ENCODE data around the gene STRIP2.

The STRIP2 gene

DNA sequence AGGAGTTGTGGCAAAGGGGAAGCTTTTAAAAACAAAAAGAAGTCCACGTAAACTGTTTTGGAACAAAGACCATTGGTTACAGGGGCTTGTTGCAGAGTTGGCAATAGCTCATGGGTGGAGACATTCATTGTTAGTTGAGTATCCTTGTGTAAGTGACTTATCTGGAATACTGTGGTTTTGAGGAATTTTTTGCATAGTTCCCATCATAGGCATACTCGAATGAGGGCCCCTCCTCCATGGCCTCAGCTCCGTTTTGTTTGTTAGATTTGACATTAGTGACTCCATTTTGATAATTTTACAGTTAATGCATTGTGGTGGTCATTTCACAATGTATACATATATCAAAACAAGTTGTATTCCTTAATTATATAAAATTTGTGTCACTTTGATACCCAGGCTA, 55.3 kb downstream of the STRIP2 start:
- in situ Hi-C loops (cut with MboI; ENCODE audit: low sequenced_read_pairs), result no loop called here

DNA sequence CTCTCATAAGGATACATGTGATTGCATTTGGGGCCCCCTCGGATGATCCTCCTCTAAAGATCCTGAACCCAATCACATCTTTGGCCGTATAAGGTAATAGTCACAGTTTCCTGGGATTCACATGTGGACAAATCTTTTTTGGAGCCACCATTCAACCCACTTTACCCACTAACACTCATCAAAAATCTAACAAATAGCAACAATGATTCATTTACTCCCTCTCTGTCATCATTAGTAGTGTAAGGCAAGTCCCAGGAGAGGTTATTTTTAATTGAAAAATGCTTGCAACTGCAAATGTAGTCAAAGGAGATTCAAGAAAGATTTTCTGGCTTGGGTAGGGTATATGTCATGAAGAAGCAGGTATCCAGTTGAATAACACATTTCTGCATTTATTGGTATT, 58.2 kb downstream of the STRIP2 start:
- in situ Hi-C loops (cut with MboI; ENCODE audit: low sequenced_read_pairs), result no loop called here

GRCh38 chr7:129493555-129493954, 59.3 kb downstream of the STRIP2 start:
- in situ Hi-C loops (cut with MboI; ENCODE audit: low sequenced_read_pairs), result no loop called here

DNA sequence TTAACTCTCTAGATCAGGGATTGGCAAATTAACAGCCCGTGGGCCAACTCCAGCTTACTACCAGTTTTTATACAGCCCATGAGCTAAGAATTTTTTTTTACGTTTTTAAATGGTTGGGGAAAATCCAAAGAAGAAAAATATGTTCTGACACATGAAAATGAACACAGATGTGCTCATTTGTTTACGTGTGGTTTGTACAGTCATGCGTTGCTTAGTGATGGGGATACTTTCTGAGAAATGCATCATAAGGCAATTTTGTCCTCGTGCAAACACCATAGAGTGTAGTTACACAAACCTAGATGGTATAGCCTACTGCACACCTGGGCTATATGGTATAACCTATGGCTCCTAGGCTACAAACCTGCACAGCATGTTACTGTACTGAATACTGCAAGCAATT, 59.8 kb downstream of the STRIP2 start:
- in situ Hi-C loops (cut with MboI; ENCODE audit: low sequenced_read_pairs), result no loop called here

GRCh38 chr7:129495987-129496386, 61.8 kb downstream of the STRIP2 start:
- in situ Hi-C loops (cut with MboI; ENCODE audit: low sequenced_read_pairs), result no loop called here

DNA sequence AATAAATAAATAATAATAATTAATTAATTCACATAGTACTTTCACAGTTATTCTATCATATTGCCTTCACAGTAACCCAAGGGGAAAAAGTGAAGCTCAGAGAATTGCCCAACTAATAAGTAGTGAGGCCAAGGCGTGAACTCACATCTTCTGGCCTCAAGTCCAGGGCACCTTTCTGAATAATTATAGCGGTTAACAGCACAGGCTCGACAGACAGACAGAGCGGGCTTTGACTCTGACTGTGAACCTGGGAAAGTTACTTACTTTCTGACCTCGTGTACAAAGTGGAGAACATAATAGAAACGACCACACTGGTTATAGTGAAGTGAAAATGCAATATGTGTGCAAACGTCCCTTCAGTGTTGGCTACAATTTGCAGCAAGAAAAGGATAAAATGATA, 62.4 kb downstream of the STRIP2 start:
- in situ Hi-C loops (cut with MboI; ENCODE audit: low sequenced_read_pairs), result no loop called here

- in situ Hi-C loops (cut with MboI; ENCODE audit: low sequenced_read_pairs), result no loop called here
Observed at GRCh38 chr7:129497156-129497555, 62.9 kb downstream of the STRIP2 start.

- in situ Hi-C loops (cut with MboI; ENCODE audit: low sequenced_read_pairs), result no loop called here
Observed at GRCh38 chr7:129498021-129498420, 63.8 kb downstream of the STRIP2 start.

- in situ Hi-C loops (cut with MboI; ENCODE audit: low sequenced_read_pairs), result no loop called here
Observed at GRCh38 chr7:129499999-129500398, 65.8 kb downstream of the STRIP2 start.

DNA sequence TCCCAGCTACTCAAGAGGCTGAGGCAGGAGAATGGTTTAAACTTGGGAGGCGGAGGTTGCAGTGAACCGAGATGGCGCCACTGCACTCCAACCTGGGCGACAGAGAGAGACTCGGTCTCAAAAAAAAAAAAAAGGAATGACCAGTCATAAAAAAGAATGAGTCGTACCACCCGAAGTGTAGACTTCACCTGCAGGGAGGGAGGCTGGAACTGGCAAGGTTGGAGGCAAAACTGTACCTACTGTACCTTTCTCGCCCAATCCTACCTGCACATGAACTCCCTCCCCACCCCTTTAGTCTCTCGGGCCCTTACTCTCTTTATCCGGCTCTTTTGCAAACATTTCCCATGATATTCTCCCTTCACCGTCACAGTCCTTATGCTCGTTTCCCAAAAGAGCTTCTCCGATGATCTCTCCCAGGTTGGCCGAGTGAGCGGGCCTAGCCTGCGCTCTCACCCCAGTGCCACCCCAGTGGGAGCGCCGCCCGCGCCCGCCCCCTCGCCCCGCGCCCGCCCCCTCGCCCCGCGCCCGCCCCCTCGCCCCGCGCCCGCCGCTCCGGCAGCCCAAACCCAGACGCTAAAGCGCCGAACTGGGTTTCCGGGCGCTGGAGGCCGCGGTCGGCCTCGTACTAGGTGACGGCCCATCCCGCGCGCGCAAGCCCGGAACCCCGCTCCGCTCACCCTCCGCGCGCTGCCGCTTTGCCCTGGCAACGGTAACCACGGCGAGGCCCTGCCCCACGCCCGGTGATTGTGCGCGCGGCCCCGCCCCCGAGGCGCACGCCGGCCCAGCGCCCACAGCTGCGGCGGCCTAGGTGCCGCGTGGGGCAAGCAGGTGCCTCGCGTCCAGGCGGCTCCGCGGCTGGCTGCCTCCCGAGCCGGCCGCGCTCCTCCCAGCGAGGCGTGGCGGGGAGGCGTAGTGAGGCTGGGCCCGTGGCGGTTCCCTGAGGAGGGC, 67.8 kb downstream of the STRIP2 start, which contains the start of gene SMKR1:
Gene SMKR1 (plus strand): TSS at position 772 of the 948 bp plus-strand sequence. CDS start 294 bp downstream, outside the sequence.
- in situ Hi-C loops (cut with MboI; ENCODE audit: low sequenced_read_pairs), result no loop called here

DNA sequence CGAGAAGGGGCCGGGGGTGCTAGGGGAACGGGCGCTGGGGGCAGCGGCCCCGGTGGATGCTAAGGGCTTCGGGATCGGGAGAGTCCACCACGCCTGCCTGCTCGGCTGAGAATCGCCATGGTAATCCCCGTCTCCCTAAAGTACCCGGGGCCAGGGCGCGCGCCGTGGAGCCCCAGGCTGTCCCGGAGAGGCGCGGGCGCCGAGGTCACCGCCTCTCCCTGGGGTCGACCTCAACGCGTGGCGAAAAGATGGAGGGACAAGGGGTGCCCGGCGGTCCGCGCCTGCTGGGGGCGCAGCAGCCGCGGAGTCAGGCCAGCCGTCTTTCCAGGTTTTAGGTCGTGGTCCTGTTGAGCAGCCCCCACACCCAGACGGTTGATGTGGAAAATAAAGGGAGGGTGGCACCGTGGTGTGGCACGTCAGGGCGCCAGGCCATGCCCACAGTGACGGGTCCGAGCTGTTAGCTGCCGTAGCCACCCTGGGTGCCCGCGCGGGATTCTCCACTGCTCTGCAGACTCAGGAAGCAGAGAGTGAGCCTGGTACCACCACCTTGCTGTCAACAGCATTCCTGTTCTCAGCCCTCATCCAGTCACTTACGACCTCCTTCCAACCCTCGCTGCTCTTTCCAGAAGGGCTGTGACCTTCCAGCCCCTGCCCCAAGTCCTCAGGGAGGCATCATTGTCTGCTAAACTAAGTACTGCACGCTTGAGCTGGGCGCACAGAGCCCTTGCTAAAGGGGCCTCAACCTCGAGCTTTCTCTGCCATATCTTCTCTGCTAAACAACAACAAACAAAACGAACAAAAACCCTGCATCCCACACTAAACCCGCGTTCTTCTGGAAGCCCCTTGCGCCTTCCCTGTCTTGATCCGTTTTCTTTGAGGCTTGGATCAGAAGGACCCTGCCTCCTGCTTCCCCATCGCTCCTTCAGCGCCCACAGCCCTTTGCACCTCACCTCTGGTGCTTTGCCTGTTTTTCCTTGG, 68.8 kb downstream of the STRIP2 start:
- in situ Hi-C loops (cut with MboI; ENCODE audit: low sequenced_read_pairs), result no loop called here

- in situ Hi-C loops (cut with MboI; ENCODE audit: low sequenced_read_pairs), result no loop called here
Observed at GRCh38 chr7:129503725-129504124, 69.5 kb downstream of the STRIP2 start.

GRCh38 chr7:129512192-129512591, 78.0 kb downstream of the STRIP2 start:
- in situ Hi-C loops (cut with MboI; ENCODE audit: low sequenced_read_pairs), result no loop called here

GRCh38 chr7:129513546-129513945, 79.3 kb downstream of the STRIP2 start:
- in situ Hi-C loops (cut with MboI; ENCODE audit: low sequenced_read_pairs), result no loop called here

GRCh38 chr7:129514683-129515082, 80.5 kb downstream of the STRIP2 start:
- in situ Hi-C loops (cut with MboI; ENCODE audit: low sequenced_read_pairs), result no loop called here

DNA sequence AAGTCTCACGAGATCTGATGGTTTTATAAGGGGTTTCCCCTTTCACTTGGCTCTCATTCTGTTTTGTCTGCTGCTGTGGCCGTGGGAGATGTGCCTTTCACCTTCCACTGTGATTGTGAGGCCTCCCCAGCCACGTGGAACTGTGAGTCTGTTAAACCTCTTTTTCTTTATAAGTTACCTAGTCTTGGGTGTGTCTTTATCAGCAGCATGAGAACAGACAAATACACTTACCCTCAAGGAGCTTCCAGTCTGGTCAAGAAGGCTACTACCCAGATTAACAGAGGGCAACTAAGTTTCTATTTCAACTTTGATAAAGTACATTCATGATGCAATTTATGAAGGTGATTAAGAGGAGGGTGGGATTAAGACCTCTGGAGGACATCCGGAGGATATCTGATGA, 81.1 kb downstream of the STRIP2 start:
- in situ Hi-C loops (cut with MboI; ENCODE audit: low sequenced_read_pairs), result no loop called here

- in situ Hi-C loops (cut with MboI; ENCODE audit: low sequenced_read_pairs), result no loop called here
Observed at GRCh38 chr7:129517931-129518330, 83.7 kb downstream of the STRIP2 start.

DNA sequence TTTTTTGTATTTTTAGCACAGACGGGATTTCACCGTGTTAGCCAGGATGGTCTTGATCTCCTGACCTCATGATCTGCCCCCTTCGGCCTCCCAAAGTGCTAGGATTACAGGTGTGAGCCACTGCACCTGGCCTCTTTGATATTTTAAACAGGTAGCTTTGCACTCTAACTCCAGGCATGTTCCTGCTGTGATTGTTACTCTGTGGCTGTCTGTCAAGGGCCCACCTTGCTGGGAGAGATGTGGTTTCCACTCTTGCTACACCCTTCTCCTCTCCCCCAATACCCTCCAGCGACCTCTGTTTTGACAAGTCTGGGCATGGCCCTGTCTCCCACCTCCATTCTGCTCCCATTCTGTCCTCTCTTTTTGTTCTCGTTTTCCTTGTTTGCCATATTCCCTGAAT, 85.2 kb downstream of the STRIP2 start:
- in situ Hi-C loops (cut with MboI; ENCODE audit: low sequenced_read_pairs), result no loop called here

DNA sequence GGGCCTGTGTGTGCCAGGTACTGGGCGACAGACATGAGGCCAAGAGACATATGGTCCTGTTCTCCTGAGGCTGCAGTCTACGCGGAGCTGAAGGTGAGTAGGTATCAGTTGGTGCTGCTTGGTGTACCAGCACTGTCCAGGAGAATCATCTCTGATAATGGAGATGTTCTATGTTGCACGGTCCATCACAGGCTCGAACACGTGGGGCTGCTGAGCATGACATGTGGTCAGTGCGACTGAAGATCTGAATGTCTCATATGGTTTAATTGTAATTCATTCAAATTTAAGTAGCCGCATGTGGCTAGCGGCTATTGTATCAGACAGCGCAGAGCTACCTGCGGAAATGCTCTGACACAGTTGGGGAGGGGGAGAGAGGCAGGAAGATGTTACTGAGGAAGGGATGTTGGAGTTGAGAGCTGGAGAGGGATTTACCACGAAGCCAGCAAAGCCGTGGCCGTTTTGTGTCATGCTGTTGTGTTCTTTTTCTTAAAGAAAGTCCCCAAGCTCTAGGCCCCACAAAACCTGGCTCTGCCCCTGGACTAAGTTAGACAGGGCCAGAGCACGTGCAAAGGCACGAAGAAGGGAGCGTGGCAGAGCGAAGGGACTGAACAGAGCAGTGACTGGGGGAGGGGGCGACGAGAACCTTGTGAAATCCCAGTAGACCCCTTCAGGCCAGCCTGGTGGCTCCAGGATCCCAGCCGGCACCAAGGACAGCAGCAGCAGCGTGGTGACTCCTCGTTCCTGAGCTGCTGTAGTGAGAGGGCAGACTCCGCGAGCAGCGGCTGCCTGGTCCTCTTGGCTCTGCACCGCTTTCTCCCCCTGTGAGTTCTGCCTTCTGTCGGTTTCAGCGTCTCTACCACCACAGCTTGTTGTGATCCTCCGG, 88.1 kb downstream of the STRIP2 start:
- in situ Hi-C loops (cut with MboI; ENCODE audit: low sequenced_read_pairs), result no loop called here

DNA sequence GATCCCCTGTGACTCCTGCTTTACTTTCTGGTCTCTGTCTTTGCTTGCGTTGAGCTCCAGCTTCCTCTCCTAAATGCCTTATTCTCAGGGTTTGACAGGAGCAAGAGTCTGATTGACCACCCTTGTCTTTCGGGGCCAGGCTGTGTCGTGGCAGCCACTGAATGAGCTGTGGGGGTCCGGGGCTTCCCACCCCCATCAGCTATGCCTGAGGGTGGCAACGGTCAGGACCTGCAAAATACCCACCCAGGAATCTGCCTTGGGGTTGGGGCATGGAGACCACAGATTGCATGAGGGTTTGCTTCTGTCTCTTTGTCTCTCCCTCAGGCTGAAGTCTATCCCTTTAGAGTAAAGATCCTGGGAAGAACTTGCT, 88.7 kb downstream of the STRIP2 start:
- in situ Hi-C loops (cut with MboI; ENCODE audit: low sequenced_read_pairs), result no loop called here

GRCh38 chr7:129523924-129524323, 89.7 kb downstream of the STRIP2 start:
- in situ Hi-C loops (cut with MboI; ENCODE audit: low sequenced_read_pairs), result no loop called here
